ENCODE measurements around the gene RCC1. TPM values are rescaled to one million over a fixed set of nuclear protein-coding genes. Genes with fewer than 3 reads are reported as not detected.
"Not testable (repeated sequence)": the region's sequence is repeated elsewhere in the genome, so short reads cannot be mapped to it uniquely, and the experiment has no call there.

The RCC1 gene
- total RNA-seq, 1 experiment from 2014 or later, result 61.2 TPM

GRCh38 chr1:28512058-28512611, 6.3 kb downstream of the RCC1 start:
- no peaks in the 10 kb centered on the region for H3K27me3 ChIP-seq (ENCODE audit: control insufficient read depth, insufficient read depth, low read length)
- ATAC-seq (no peak), DNase-seq (ENCODE audit: low read depth, low spot score) (no peak)
- BruUV-seq (replicated peaks), result no TSS peak
- H3K4me3 ChIP-seq (ENCODE audit: low read depth in 2 of 2, low read length in 2 of 2), result no peak overlapping the region
- TF ChIP-seq POLR2AphosphoS5 (IDR thresholded peaks at IDR 0.05; ENCODE audit: low read depth, low read length), result peak; percentile 35; the same call in 1 of the 2 replicates
- no peak for TF ChIP-seq TCF7L2 (IDR thresholded peaks at IDR 0.05; ENCODE audit: low read depth, low read length)
- H3K36me3 ChIP-seq (ENCODE audit: control insufficient read depth, insufficient read depth, low read length), result peaks cover 28% of the 10 kb centered on the region
- peak overlapping the region; percentile 42 for H3K27ac ChIP-seq (ENCODE audit: low read length)
- in situ Hi-C loops (cut with HindIII; ENCODE audit: low pct_unique_long_range_greater_than_20kb, low sequenced_read_pairs) (no loop called here), intact Hi-C loops (cut with micrococcal nuclease; ENCODE audit: unreplicated experiment) (no loop called here)
- peaks cover 34% of the 10 kb centered on the region for H3K4me1 ChIP-seq (ENCODE audit: control insufficient read depth, insufficient read depth, low read length)
- ChIA-PET CTCF (no interaction called here), POLR2A (interaction anchor here (0.7 to 0.8 kb wide), 3 partner anchors 14 to 131 kb away, joined by 3 to 10 read pairs (median 4); partner anchors contain the start of gene TAF12)
- no peaks in the 10 kb centered on the region for H3K9me3 ChIP-seq (ENCODE audit: control insufficient read depth, insufficient read depth, low read depth, low read length)

GRCh38 chr1:28514445-28514933, 8.6 kb downstream of the RCC1 start:
- Histone ChIP-seq H3K4me1 (ENCODE audit: control insufficient read depth, insufficient read depth, low read length) (peaks cover 25% of the 10 kb centered on the region), H3K36me3 (ENCODE audit: control insufficient read depth, insufficient read depth, low read length) (peaks cover 11% of the 10 kb centered on the region)
- ChIA-PET POLR2A (interaction anchor here (0.6 to 0.7 kb wide), 2 partner anchors 54 to 236 kb away, joined by 3 to 5 read pairs; no protein-coding TSS in a partner anchor), CTCF (interaction anchor here (0.6 kb wide), 2 partner anchors 69 to 169 kb away, joined by 4 to 6 read pairs; no protein-coding TSS in a partner anchor)
- H3K9me3 ChIP-seq (ENCODE audit: control insufficient read depth, insufficient read depth, low read depth, low read length); in situ Hi-C loops (cut with HindIII; ENCODE audit: low pct_unique_long_range_greater_than_20kb, low sequenced_read_pairs); intact Hi-C loops (cut with micrococcal nuclease; ENCODE audit: unreplicated experiment); H3K27ac ChIP-seq (ENCODE audit: low read length); H3K4me3 ChIP-seq (ENCODE audit: low read depth in 2 of 2, low read length in 2 of 2); H3K27me3 ChIP-seq (ENCODE audit: control insufficient read depth, insufficient read depth, low read length); DNase-seq (ENCODE audit: low read depth, low spot score); BruUV-seq (replicated peaks): not testable (repeated sequence)
- peak; percentile 0; the same call in 1 of the 2 replicates for ATAC-seq

GRCh38 chr1:28516518-28516956, 10.7 kb downstream of the RCC1 start:
- BruUV-seq (replicated peaks), result no TSS peak
- H3K27me3 ChIP-seq (ENCODE audit: control insufficient read depth, insufficient read depth, low read length), result no peaks in the 10 kb centered on the region
- ATAC-seq (no peak), DNase-seq (ENCODE audit: low read depth, low spot score) (no peak)
- TF ChIP-seq SIN3A (IDR thresholded peaks at IDR 0.05; ENCODE audit: borderline replicate concordance, insufficient read depth, low read depth, low read length), result no peak
- no peak for TF ChIP-seq CTCF (IDR thresholded peaks at IDR 0.05)
- TF ChIP-seq, protein P1, sequence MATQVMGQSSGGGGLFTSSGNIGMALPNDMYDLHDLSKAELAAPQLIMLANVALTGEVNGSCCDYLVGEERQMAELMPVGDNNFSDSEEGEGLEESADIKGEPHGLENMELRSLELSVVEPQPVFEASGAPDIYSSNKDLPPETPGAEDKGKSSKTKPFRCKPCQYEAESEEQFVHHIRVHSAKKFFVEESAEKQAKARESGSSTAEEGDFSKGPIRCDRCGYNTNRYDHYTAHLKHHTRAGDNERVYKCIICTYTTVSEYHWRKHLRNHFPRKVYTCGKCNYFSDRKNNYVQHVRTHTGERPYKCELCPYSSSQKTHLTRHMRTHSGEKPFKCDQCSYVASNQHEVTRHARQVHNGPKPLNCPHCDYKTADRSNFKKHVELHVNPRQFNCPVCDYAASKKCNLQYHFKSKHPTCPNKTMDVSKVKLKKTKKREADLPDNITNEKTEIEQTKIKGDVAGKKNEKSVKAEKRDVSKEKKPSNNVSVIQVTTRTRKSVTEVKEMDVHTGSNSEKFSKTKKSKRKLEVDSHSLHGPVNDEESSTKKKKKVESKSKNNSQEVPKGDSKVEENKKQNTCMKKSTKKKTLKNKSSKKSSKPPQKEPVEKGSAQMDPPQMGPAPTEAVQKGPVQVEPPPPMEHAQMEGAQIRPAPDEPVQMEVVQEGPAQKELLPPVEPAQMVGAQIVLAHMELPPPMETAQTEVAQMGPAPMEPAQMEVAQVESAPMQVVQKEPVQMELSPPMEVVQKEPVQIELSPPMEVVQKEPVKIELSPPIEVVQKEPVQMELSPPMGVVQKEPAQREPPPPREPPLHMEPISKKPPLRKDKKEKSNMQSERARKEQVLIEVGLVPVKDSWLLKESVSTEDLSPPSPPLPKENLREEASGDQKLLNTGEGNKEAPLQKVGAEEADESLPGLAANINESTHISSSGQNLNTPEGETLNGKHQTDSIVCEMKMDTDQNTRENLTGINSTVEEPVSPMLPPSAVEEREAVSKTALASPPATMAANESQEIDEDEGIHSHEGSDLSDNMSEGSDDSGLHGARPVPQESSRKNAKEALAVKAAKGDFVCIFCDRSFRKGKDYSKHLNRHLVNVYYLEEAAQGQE (IDR thresholded peaks at IDR 0.05; ENCODE audit: insufficient read depth in 1 of 2, low read depth in 2 of 2, low read length in 1 of 2), result no peak
- no peak for TF ChIP-seq POLR2AphosphoS5 (IDR thresholded peaks at IDR 0.05; ENCODE audit: low read depth, low read length)
- TF ChIP-seq TCF7L2 (IDR thresholded peaks at IDR 0.05; ENCODE audit: low read depth, low read length), result no peak
- CTCF ChIA-PET, result interaction anchor here (0.6 kb wide), 1 partner anchor 184 kb away, joined by 3 read pairs; no protein-coding TSS in a partner anchor
- H3K36me3 ChIP-seq (ENCODE audit: control insufficient read depth, insufficient read depth, low read length), result peaks cover 4% of the 10 kb centered on the region; the same call in 1 of the 2 replicates
- H3K27ac ChIP-seq (ENCODE audit: low read length), result no peak overlapping the region; the same call in 1 of the 2 replicates
- no peak overlapping the region for H3K4me3 ChIP-seq (ENCODE audit: low read depth in 2 of 2, low read length in 2 of 2)
- in situ Hi-C loops (cut with HindIII; ENCODE audit: low pct_unique_long_range_greater_than_20kb, low sequenced_read_pairs) (no loop called here), intact Hi-C loops (cut with micrococcal nuclease; ENCODE audit: unreplicated experiment) (loop anchor here (5.0 kb wide), 1 partner anchor 86 kb away; no protein-coding TSS in a partner anchor)
- POLR2A ChIA-PET, result interaction anchor here (0.6 to 0.7 kb wide), 3 partner anchors 64 to 504 kb away, joined by 4 to 9 read pairs (median 5); no protein-coding TSS in a partner anchor
- no peaks in the 10 kb centered on the region for H3K9me3 ChIP-seq (ENCODE audit: control insufficient read depth, insufficient read depth, low read depth, low read length)
- peaks cover 20% of the 10 kb centered on the region for H3K4me1 ChIP-seq (ENCODE audit: control insufficient read depth, insufficient read depth, low read length)

Data from Panc1 (cell line).